HL-60 (cell line): ENCODE data around the gene DBI.

Source experiments
- DNase-seq, 2 experiments: peaks; one replicate each; pipeline ENCODE4 v3.0.0-alpha.2; 2010 to 2020; ENCODE audit warnings: low read depth in 1 of 2, low spot score in 1 of 2
- H3K27ac ChIP-seq: fragments of 250-450 bp; sonication (Bioruptor Pico); replicated peaks from 2 replicates; pipeline ENCODE4 v1.5.1; 2020; ENCODE audit warnings: mild to moderate bottlenecking, moderate library complexity
- H3K27me3 ChIP-seq: fragments of 250-450 bp; sonication (Bioruptor Pico); 2 replicates; pipeline ENCODE4 v1.5.1; 2021; ENCODE audit warnings: mild to moderate bottlenecking, moderate library complexity; ENCODE audit not compliant: insufficient read depth, poor library complexity, severe bottlenecking
- H3K4me3 ChIP-seq: replicated peaks from 2 replicates; pipeline ENCODE4 v1.5.1; 2011; ENCODE audit warnings: mild to moderate bottlenecking, control low read depth, low read length; ENCODE audit not compliant: insufficient read depth
- GABPA ChIP-seq: IDR thresholded peaks from 2 replicates; pipeline ENCODE4 v1.6.1; 2012; ENCODE audit warnings: low read depth
- POLR2AphosphoS5 ChIP-seq: IDR thresholded peaks from 2 replicates; pipeline ENCODE4 v1.6.1; 2012; ENCODE audit warnings: low read depth
- SPI1 ChIP-seq: IDR thresholded peaks from 2 replicates; pipeline ENCODE4 v1.6.1; 2012; ENCODE audit warnings: low read depth, mild to moderate bottlenecking, borderline replicate concordance
- TF ChIP-seq, protein P1 (sequence below): IDR thresholded peaks from 2 replicates; pipeline ENCODE4 v1.6.1; 2012; ENCODE audit warnings: low read depth; ENCODE audit not compliant: insufficient replicate concordance
- TF ChIP-seq, protein P2 (sequence below): IDR thresholded peaks from one replicate; pipeline ENCODE4 v1.5.1; 2011; ENCODE audit warnings: low read length, control low read depth, inconsistent platforms; ENCODE audit not compliant: insufficient read depth

Gene DBI

DNA sequence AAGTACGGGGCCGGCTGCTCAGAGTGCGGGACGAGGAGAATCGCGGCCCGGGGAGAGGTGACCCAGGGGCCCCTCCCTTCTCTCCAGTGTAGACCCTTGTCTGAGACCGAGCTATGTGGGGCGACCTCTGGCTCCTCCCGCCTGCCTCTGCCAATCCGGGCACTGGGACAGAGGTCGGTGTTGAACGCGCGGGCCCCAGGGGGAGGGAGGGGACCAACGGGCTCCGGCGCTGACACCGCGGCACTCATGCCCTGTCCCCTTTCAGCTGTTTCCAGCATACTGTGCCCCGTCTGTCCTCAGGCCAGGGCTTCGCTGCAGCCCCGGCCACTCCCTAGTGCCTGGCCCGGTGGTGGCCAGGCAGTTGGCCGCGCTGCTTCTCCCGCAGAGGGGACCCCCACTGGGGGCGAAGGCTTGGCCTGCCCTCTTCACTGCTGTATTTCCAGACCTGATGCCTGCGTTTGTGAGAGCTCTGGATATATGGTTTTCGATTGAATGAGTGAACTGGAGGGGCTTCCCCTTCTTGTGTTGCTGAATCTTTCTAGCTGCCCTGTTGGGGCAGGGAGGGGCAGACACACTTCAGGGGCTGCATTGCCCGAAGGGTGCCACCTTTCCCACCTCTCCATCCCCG, 809 bp downstream of the DBI start:
- Histone ChIP-seq H3K4me3 (peak overlapping the region; percentile 61), H3K27me3 (no peaks in the 10 kb centered on the region), H3K27ac (peak overlapping the region; percentile 91)
- TF ChIP-seq, protein P1, sequence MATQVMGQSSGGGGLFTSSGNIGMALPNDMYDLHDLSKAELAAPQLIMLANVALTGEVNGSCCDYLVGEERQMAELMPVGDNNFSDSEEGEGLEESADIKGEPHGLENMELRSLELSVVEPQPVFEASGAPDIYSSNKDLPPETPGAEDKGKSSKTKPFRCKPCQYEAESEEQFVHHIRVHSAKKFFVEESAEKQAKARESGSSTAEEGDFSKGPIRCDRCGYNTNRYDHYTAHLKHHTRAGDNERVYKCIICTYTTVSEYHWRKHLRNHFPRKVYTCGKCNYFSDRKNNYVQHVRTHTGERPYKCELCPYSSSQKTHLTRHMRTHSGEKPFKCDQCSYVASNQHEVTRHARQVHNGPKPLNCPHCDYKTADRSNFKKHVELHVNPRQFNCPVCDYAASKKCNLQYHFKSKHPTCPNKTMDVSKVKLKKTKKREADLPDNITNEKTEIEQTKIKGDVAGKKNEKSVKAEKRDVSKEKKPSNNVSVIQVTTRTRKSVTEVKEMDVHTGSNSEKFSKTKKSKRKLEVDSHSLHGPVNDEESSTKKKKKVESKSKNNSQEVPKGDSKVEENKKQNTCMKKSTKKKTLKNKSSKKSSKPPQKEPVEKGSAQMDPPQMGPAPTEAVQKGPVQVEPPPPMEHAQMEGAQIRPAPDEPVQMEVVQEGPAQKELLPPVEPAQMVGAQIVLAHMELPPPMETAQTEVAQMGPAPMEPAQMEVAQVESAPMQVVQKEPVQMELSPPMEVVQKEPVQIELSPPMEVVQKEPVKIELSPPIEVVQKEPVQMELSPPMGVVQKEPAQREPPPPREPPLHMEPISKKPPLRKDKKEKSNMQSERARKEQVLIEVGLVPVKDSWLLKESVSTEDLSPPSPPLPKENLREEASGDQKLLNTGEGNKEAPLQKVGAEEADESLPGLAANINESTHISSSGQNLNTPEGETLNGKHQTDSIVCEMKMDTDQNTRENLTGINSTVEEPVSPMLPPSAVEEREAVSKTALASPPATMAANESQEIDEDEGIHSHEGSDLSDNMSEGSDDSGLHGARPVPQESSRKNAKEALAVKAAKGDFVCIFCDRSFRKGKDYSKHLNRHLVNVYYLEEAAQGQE = no peak
- DNase-seq = peak in 1 of 2 experiments; percentile 44

DNA sequence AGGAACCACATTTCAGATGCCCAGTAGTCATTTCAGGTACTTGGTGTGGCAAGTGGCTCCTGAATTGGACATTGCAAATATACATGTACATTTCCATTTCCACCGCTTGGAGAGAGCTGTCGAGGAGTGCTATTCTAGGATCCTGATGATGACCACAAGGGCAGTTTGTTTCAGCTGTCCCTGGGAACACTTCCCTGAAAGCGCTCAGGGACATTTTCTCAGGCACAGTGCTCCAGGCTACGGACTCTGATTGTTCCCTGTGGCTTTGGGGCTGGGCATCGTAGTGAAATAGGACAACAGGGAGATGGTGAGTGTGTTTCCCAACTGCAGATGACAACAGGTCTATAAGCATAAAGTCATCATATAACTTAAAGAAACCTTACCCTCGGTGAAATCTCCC, 3.1 kb downstream of the DBI start:
- Histone ChIP-seq H3K27ac (no peak overlapping the region), H3K27me3 (no peaks in the 10 kb centered on the region), H3K4me3 (no peak overlapping the region)
- no peak for DNase-seq
- no peak for TF ChIP-seq GABPA
- no peak for TF ChIP-seq POLR2AphosphoS5
- TF ChIP-seq SPI1 = no peak
- TF ChIP-seq, protein P2, sequence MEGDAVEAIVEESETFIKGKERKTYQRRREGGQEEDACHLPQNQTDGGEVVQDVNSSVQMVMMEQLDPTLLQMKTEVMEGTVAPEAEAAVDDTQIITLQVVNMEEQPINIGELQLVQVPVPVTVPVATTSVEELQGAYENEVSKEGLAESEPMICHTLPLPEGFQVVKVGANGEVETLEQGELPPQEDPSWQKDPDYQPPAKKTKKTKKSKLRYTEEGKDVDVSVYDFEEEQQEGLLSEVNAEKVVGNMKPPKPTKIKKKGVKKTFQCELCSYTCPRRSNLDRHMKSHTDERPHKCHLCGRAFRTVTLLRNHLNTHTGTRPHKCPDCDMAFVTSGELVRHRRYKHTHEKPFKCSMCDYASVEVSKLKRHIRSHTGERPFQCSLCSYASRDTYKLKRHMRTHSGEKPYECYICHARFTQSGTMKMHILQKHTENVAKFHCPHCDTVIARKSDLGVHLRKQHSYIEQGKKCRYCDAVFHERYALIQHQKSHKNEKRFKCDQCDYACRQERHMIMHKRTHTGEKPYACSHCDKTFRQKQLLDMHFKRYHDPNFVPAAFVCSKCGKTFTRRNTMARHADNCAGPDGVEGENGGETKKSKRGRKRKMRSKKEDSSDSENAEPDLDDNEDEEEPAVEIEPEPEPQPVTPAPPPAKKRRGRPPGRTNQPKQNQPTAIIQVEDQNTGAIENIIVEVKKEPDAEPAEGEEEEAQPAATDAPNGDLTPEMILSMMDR = no peak
- TF ChIP-seq, protein P1 = no peak

DNA sequence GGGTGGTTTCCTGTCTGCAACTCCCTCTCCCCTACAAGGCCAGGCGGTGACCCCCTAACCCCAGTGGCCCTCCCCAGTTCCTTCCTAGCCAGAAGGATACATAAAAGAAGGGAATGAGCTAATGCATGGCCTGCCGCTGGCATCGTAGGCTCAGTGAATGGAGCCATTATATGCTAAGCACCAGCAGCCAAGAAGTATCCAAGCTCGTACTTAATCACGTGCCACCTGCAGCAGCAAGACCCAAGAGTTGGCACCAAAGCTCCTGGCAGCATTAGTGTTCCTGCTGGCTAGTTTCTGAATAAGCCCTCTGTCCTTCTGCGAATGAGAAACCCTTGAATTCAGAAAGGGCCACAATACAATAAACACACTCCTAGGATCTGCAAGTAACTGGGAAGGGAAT, 4.3 kb downstream of the DBI start:
- H3K27me3 ChIP-seq = no peaks in the 10 kb centered on the region
- no peak overlapping the region for H3K27ac ChIP-seq
- TF ChIP-seq, protein P2 = no peak
- TF ChIP-seq SPI1 = no peak
- no peak for TF ChIP-seq GABPA
- TF ChIP-seq, protein P1 = no peak
- TF ChIP-seq POLR2AphosphoS5 = no peak

More for the DNA sequence above, 4.3 kb downstream of the DBI start:
- no peak for DNase-seq
- H3K4me3 ChIP-seq = no peak overlapping the region
